ENCODE results near the gene NEK2. TPM values are rescaled to one million over a fixed set of nuclear protein-coding genes. Genes with fewer than 3 reads are reported as not detected.
"Not testable (repeated sequence)": the region's sequence is repeated elsewhere in the genome, so short reads cannot be mapped to it uniquely, and the experiment has no call there.

The NEK2 gene
- polyA plus RNA-seq, 1 donor: 4.3 TPM

DNA sequence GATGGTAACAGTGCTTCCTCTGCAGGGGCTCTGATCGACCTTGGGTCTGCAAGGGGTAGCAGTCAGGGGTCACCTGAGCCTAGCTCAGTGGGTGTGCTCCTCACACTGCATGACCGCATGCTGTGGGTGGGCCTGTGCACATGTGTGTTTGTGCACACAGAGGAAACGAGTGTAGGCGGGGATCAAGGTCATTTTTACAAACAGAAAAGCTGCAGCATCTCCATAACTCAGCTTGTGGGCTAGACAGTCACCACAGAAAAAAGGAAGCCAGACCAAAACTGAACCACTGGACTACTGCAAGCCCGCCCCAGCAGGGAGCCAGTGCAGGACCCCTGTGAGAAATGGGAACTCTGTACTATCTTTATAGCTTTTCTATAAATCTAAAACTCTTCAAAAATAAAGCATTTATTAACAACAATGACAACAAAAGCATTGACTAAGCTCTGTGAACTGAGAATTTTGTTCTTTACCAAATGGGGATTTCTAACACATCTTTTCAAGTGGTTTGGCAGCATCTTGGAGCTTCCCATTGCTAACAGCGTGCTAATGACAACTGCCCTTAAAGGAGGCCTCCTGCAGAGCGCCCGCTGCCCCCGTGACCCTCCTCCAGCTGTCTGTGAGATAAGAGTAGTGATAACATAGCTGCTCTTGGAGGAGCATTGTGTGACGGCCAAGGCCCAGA lies 19.9 kb upstream of the NEK2 start:
- no peak for DNase-seq (ENCODE audit: low read depth)

DNA sequence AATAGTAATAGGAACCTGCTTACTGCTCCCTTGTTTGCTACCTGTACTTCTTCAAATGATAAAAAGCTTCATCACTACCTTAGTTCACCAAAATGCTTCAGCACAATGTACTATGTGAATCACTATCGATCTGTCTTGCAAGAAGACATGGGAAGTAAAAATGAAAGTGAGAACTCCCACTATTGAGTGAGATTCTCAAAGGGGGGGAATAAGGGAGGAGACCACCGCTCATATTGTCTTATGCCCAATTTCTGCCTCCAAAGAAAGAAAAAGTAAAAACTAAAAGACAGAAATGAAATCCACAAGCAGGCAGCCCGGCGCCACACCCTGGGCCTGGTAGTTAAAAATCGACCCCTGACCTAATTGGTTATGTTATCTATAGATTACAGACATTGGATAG lies 18.5 kb upstream of the NEK2 start:
- DNase-seq (ENCODE audit: low read depth): not testable (repeated sequence)

GRCh38 chr1:211688421-211688820 lies 13.0 kb upstream of the NEK2 start:
- no peak for DNase-seq (ENCODE audit: low read depth)

DNA sequence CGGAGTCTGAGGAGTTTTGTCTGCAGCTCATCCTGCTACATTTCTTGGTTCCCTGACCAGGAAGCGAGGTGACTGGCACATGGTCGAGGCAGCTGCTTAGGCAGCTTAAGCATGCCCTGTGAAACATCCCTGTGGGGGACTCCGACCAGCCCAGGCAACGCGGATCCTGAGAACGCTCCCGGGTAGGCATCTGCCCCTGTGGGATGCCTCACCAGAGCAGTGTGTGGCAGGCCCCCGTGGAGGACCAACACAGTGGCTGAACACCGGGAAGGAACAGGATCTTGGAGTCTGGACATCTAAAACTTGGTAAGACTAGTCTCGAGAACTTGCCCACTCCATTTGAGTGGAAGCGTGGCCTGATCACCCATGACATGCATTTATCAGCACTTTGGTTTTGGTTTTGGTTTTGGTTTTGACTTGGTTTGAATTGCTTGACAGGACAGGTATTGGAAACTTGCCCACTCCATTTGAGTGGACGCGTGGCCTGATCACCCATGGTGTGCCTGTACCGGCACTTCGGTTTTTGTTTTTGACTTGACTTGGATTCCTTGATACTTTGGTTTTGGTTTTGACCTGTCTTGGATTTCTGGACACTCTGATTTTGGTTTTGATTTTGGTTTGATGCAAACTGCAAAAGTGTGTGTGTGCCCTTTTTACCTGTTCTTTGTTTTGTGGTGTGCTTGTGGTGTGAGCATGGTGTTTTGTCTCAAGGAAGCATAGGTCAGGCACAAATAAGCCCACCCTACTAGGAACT lies 12.2 kb upstream of the NEK2 start:
- no peak for DNase-seq (ENCODE audit: low read depth)

- DNase-seq (ENCODE audit: low read depth): no peak
These were observed 10.4 kb upstream of the NEK2 start for GRCh38 chr1:211685823-211686222.

DNA sequence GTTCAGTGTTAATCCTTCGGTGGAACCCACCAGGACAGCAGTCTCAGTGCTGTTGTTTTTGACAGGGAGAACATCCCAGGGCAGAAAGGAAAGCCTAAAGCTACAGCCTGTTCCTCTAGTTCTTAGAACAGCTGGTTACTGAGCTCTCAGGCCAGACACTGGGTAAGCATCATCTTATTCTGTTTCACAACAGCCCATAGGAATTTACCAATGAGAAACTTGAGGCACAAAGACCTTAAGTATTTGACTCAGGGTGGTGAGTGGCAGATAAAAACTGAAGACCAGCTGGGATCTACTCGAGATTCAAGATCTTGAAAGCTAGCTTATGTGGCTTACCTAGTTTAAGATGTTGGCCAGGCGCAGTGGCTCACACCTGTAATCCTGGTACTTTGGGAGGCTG lies 9.4 kb upstream of the NEK2 start:
- DNase-seq (ENCODE audit: low read depth): no peak

- DNase-seq (ENCODE audit: low read depth): no peak
These were observed 8.9 kb upstream of the NEK2 start for GRCh38 chr1:211684331-211684730.

- DNase-seq (ENCODE audit: low read depth): no peak
These were observed 8.2 kb upstream of the NEK2 start for GRCh38 chr1:211683396-211684297.

DNA sequence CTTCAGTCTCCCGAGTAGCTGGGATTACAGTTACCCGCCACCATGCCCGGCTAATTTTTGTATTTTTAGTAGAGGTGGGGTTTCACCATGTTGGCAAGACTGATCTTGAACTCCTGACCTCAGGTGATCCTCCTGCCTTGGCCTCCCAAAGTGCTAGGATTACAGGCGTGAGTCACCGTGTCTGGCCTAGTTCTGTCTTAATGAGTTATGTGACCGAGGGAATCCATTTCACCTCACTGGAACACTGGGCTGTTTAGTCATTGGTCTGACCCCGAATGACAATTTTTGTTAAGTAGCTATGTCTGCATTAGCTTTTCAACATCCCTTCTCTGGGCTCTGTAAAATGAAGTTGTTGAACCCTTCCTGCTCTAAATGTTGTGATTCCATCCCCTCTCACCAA lies 6.8 kb upstream of the NEK2 start:
- not testable (repeated sequence) for DNase-seq (ENCODE audit: low read depth)

- DNase-seq (ENCODE audit: low read depth): peak; percentile 72
These were observed 5.4 kb upstream of the NEK2 start for GRCh38 chr1:211680752-211681327.

GRCh38 chr1:211677659-211678058 lies 2.2 kb upstream of the NEK2 start:
- DNase-seq (ENCODE audit: low read depth): no peak

- no peak for DNase-seq (ENCODE audit: low read depth)
These were observed 1.3 kb upstream of the NEK2 start for GRCh38 chr1:211676761-211677160.

DNA sequence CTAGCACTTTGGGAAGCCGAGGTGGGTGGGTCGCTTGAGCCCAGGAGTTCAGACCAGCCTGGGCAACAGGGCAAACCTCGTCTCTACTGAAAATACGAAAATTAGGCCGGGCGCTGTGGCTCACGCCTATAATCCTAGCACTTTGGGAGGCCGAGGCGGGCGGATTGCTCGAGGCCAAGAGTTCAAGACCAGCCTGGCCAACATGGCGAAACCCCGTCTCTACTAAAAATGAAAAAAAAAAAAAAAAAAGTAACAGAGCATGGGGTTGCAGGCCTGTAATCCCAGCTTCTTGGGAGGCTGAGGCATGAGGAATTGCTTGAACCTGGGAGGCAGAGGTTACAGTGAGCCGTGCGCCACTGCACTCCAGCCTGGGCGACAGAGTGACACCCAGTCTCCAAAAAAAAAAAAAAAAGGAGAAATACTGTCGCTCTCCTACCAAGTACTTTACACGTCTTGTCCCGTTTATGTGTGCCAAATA lies 724 bp upstream of the NEK2 start:
- DNase-seq (ENCODE audit: low read depth): no peak

GRCh38 chr1:211667065-211667617 lies 8.3 kb downstream of the NEK2 start:
- DNase-seq (ENCODE audit: low read depth): no peak

GRCh38 chr1:211660718-211661222 lies 14.7 kb downstream of the NEK2 start:
- no peak for DNase-seq (ENCODE audit: low read depth)

- DNase-seq (ENCODE audit: low read depth): no peak
These were observed 18.7 kb downstream of the NEK2 start for GRCh38 chr1:211656728-211657127.

- DNase-seq (ENCODE audit: low read depth): peak; percentile 60
These were observed 20.3 kb downstream of the NEK2 start for GRCh38 chr1:211654838-211655787.

DNA sequence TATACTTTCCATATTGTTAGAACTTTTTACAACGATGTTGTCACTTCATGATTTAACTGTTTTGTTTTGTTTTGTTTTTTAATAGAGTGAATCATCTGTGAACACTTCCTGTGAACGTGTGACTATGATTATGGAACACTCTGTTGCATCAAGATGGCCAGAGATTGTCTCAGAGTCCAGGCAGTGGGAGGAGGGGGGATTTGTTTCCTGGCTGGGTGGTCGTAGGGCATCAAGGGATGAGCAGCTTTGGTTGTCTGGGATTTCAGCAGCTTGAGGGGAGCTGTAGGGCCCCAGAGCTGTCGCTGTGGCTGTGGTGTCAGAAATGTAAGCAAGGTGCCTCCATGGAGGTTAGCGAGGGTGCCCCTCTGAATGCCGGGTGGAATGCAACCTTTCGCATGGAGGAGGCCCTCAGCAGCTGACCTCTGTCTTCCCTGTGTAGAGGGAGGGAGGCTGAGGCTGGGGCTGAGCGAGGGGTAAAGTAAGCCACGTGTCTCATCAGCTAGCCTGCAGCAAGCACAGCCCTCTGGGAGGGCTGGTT lies 21.4 kb downstream of the NEK2 start:
- DNase-seq (ENCODE audit: low read depth): no peak

DNA sequence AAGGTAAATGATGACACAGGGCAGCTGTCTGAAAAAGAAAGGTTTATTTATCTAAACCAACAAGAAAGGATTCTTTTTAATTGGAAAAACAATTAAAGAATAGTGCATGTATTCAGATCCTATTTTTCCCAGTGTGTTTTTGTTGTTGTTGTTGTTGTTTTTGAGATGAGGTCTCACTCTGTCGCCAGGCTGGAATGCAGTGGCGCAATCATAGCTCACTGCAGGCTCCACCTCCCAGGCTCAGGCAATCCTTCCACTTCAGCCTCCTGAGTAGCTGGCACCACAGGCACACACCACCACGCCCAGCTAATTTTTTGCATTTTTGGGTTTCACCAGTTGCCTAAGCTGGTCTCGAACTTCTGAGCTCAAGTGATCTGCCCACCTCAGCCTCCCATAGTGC lies 22.1 kb downstream of the NEK2 start:
- no peak for DNase-seq (ENCODE audit: low read depth)

GRCh38 chr1:211652371-211652770 lies 23.1 kb downstream of the NEK2 start:
- no peak for DNase-seq (ENCODE audit: low read depth)
